Astrocyte (in vitro differentiated cells and primary cell): Measurements from ENCODE around the gene NPAS3.

Experiments
- EZH2 ChIP-seq: IDR thresholded peaks from 2 replicates; pipeline ENCODE4 v1.6.1; 2012; ENCODE audit warnings: mild to moderate bottlenecking, low read length, inconsistent platforms; ENCODE audit not compliant: insufficient read depth
- TF ChIP-seq, protein P1 (sequence below): IDR thresholded peaks from 2 replicates; pipeline ENCODE4 v1.5.1; 2011; ENCODE audit warnings: low read depth, mild to moderate bottlenecking, inconsistent platforms, low read length, moderate library complexity; ENCODE audit not compliant: insufficient read depth

- TF ChIP-seq, protein P1, sequence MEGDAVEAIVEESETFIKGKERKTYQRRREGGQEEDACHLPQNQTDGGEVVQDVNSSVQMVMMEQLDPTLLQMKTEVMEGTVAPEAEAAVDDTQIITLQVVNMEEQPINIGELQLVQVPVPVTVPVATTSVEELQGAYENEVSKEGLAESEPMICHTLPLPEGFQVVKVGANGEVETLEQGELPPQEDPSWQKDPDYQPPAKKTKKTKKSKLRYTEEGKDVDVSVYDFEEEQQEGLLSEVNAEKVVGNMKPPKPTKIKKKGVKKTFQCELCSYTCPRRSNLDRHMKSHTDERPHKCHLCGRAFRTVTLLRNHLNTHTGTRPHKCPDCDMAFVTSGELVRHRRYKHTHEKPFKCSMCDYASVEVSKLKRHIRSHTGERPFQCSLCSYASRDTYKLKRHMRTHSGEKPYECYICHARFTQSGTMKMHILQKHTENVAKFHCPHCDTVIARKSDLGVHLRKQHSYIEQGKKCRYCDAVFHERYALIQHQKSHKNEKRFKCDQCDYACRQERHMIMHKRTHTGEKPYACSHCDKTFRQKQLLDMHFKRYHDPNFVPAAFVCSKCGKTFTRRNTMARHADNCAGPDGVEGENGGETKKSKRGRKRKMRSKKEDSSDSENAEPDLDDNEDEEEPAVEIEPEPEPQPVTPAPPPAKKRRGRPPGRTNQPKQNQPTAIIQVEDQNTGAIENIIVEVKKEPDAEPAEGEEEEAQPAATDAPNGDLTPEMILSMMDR = no peak
- TF ChIP-seq EZH2 = no peak
Measured at GRCh38 chr14:33756833-33757232, 818.2 kb downstream of the NPAS3 start.
